SK-N-SH (cell line): ENCODE results near the gene ZNF101.

Experiments
- CTCF ChIP-seq: fragments of 200-600 bp; sonication (generic); IDR thresholded peaks from 2 replicates; pipeline ENCODE4 v1.6.1; 2017; ENCODE audit warnings: antibody characterized with exemption, mild to moderate bottlenecking, moderate library complexity
- ELF1 ChIP-seq: IDR thresholded peaks from 2 replicates; pipeline ENCODE4 v1.4.0; 2012
- EP300 ChIP-seq, 2 experiments: IDR thresholded peaks; 2 replicates each; pipeline versions ENCODE4 v1.4.0 to v1.6.1; 2012; ENCODE audit warnings: borderline replicate concordance in 1 of 2, low read depth in 1 of 2, low read length in 1 of 2
- FOXM1 ChIP-seq: IDR thresholded peaks from 2 replicates; pipeline ENCODE4 v1.4.0; 2012; ENCODE audit warnings: low read depth, mild to moderate bottlenecking
- MAX ChIP-seq: IDR thresholded peaks from 2 replicates; pipeline ENCODE4 v1.4.0; 2012; ENCODE audit warnings: low read depth
- NFIC ChIP-seq: IDR thresholded peaks from 2 replicates; pipeline ENCODE4 v1.4.0; 2012; ENCODE audit warnings: borderline replicate concordance
- PBX3 ChIP-seq: IDR thresholded peaks from 2 replicates; pipeline ENCODE4; 2012
- RAD21 ChIP-seq: IDR thresholded peaks from 2 replicates; pipeline ENCODE4 v1.6.1; 2012; ENCODE audit warnings: mild to moderate bottlenecking, low read length
- RCOR1 ChIP-seq: fragments of 150-350 bp; IDR thresholded peaks from 2 replicates; pipeline ENCODE4 v1.6.1; 2017; ENCODE audit warnings: antibody characterized with exemption, low read length
- RXRA ChIP-seq: IDR thresholded peaks from 2 replicates; pipeline ENCODE4 v1.4.0; 2012; ENCODE audit warnings: low read depth, mild to moderate bottlenecking, borderline replicate concordance
- ZBTB33 ChIP-seq: IDR thresholded peaks from 2 replicates; pipeline ENCODE4 v1.4.0; 2012; ENCODE audit warnings: low read depth, borderline replicate concordance

- TF ChIP-seq CTCF (no peak), MAX (no peak), RCOR1 (no peak), NFIC (no peak), RXRA (no peak), EP300 (IDR thresholded peaks at IDR 0.05; ENCODE audit: borderline replicate concordance in 1 of 2, low read depth in 1 of 2, low read length in 1 of 2) (no peak), ELF1 (no peak), FOXM1 (no peak), PBX3 (no peak), RAD21 (no peak), ZBTB33 (no peak)
Measured at GRCh38 chr19:19647037-19647835, 21.4 kb upstream of the ZNF101 start.
